Glutamatergic neuron (in vitro differentiated cells): ENCODE measurements around the gene DNAH6. TPM values are rescaled to one million over a fixed set of nuclear protein-coding genes. Genes with fewer than 3 reads are reported as not detected.

Experiments
- DNase-seq: peaks from one replicate; pipeline ENCODE4 v3.0.0; 2022
- H3K27ac Mint-ChIP-seq: one replicate; pipeline ENCODE4 v1.8.0; 2020; ENCODE audit warnings: mild to moderate bottlenecking, mixed read lengths, inconsistent platforms; ENCODE audit not compliant: unreplicated experiment
- H3K27me3 Mint-ChIP-seq: one replicate; pipeline ENCODE4 v1.8.0; 2020; ENCODE audit warnings: mild to moderate bottlenecking, moderate library complexity, mixed read lengths, inconsistent platforms; ENCODE audit not compliant: unreplicated experiment
- H3K36me3 Mint-ChIP-seq: one replicate; pipeline ENCODE4 v1.8.0; 2020; ENCODE audit warnings: mild to moderate bottlenecking, mixed read lengths, inconsistent platforms; ENCODE audit not compliant: unreplicated experiment
- H3K4me1 Mint-ChIP-seq: one replicate; pipeline ENCODE4 v1.8.0; 2020; ENCODE audit warnings: mild to moderate bottlenecking, low read depth, mixed read lengths, inconsistent platforms; ENCODE audit not compliant: unreplicated experiment
- H3K4me3 Mint-ChIP-seq: one replicate; pipeline ENCODE4 v1.8.0; 2020; ENCODE audit warnings: mild to moderate bottlenecking, mixed read lengths, inconsistent platforms; ENCODE audit not compliant: unreplicated experiment
- H3K9me3 Mint-ChIP-seq: one replicate; pipeline ENCODE4 v1.8.0; 2020; ENCODE audit warnings: mild to moderate bottlenecking, moderate library complexity, mixed read lengths, inconsistent platforms; ENCODE audit not compliant: unreplicated experiment
- CTCF ChIP-seq: fragments of 200-600 bp; sonication (generic); IDR thresholded peaks from one replicate; pipeline ENCODE4 v1.5.0; 2021; ENCODE audit not compliant: partially characterized antibody, unreplicated experiment
- total RNA-seq: library from RNA; stranded (reverse); fragmentation: NEBNext Ultra II Directional; extraction: Animal tissue kit (Norgen Biotek cat#: 25700); gene quantifications from one replicate; pipeline ENCODE4 v1.2.1, GENCODE V29; 2021; ENCODE audit not compliant: unreplicated experiment

DNAH6 gene
- total RNA-seq, 1 donor from 2014 or later: 0.86 TPM

- DNase-seq: no peak
- no peaks in the 10 kb centered on the region for H3K9me3 Mint-ChIP-seq
These were observed 22.8 kb upstream of the DNAH6 start for GRCh38 chr2:84493514-84493913.

GRCh38 chr2:84494070-84494469, 22.2 kb upstream of the DNAH6 start:
- Mint-ChIP-seq H3K9me3 (no peaks in the 10 kb centered on the region), H3K27ac (no peak overlapping the region), H3K4me1 (no peaks in the 10 kb centered on the region), H3K27me3 (no peaks in the 10 kb centered on the region), H3K4me3 (no peak overlapping the region), H3K36me3 (no peaks in the 10 kb centered on the region)
- no peak for TF ChIP-seq CTCF
- no peak for DNase-seq

More at GRCh38 chr2:84493514-84493913, 22.8 kb upstream of the DNAH6 start:
- no peaks in the 10 kb centered on the region for H3K27me3 Mint-ChIP-seq
- no peaks in the 10 kb centered on the region for H3K36me3 Mint-ChIP-seq
- H3K4me1 Mint-ChIP-seq: no peaks in the 10 kb centered on the region
- H3K27ac Mint-ChIP-seq: no peak overlapping the region
- no peak overlapping the region for H3K4me3 Mint-ChIP-seq
- TF ChIP-seq CTCF: no peak

- H3K9me3 Mint-ChIP-seq: no peaks in the 10 kb centered on the region
- DNase-seq: no peak
- no peaks in the 10 kb centered on the region for H3K27me3 Mint-ChIP-seq
- H3K27ac Mint-ChIP-seq: no peak overlapping the region
- H3K4me3 Mint-ChIP-seq: no peak overlapping the region
- no peaks in the 10 kb centered on the region for H3K4me1 Mint-ChIP-seq
- H3K36me3 Mint-ChIP-seq: no peaks in the 10 kb centered on the region
- TF ChIP-seq CTCF: peak; percentile 81
These were observed 20.7 kb upstream of the DNAH6 start for GRCh38 chr2:84495539-84496146.

GRCh38 chr2:84496386-84496785, 19.9 kb upstream of the DNAH6 start:
- H3K36me3 Mint-ChIP-seq: no peaks in the 10 kb centered on the region
- no peak overlapping the region for H3K4me3 Mint-ChIP-seq
- no peak for TF ChIP-seq CTCF
- H3K27ac Mint-ChIP-seq: no peak overlapping the region
- H3K27me3 Mint-ChIP-seq: no peaks in the 10 kb centered on the region
- no peaks in the 10 kb centered on the region for H3K4me1 Mint-ChIP-seq
- H3K9me3 Mint-ChIP-seq: no peaks in the 10 kb centered on the region
- DNase-seq: no peak

GRCh38 chr2:84497285-84497684, 19.0 kb upstream of the DNAH6 start:
- H3K4me3 Mint-ChIP-seq: no peak overlapping the region
- H3K4me1 Mint-ChIP-seq: no peaks in the 10 kb centered on the region
- TF ChIP-seq CTCF: no peak
- no peaks in the 10 kb centered on the region for H3K36me3 Mint-ChIP-seq
- H3K27ac Mint-ChIP-seq: no peak overlapping the region
- H3K27me3 Mint-ChIP-seq: peaks cover 2% of the 10 kb centered on the region
- DNase-seq: no peak
- no peaks in the 10 kb centered on the region for H3K9me3 Mint-ChIP-seq
